HEK293T (cell line): Measurements from ENCODE around the gene MED16.

ENCODE experiments used
- ARNT ChIP-seq: fragments of 450-650 bp; IDR thresholded peaks from 2 replicates; pipeline ENCODE4 v1.6.1; 2017; ENCODE audit warnings: mild to moderate bottlenecking
- BHLHE40 ChIP-seq: fragments of 450-650 bp; IDR thresholded peaks from 2 replicates; pipeline ENCODE4 v1.6.1; 2016; ENCODE audit warnings: mild to moderate bottlenecking, moderate library complexity, borderline replicate concordance
- ELF4 ChIP-seq: fragments of 450-650 bp; IDR thresholded peaks from 2 replicates; pipeline ENCODE4 v1.6.1; 2017; ENCODE audit warnings: antibody characterized with exemption
- FOXA1 ChIP-seq: fragments of 450-650 bp; IDR thresholded peaks from 2 replicates; pipeline ENCODE4 v1.6.1; 2016; ENCODE audit warnings: mild to moderate bottlenecking
- FOXK2 ChIP-seq: fragments of 450-650 bp; IDR thresholded peaks from 2 replicates; pipeline ENCODE4 v1.6.1; 2016; ENCODE audit warnings: mild to moderate bottlenecking
- FOXM1 ChIP-seq: fragments of 450-650 bp; IDR thresholded peaks from 2 replicates; pipeline ENCODE4 v1.6.1; 2017; ENCODE audit warnings: mild to moderate bottlenecking, borderline replicate concordance
- LEF1 ChIP-seq: fragments of 450-650 bp; IDR thresholded peaks from 2 replicates; pipeline ENCODE4 v1.6.1; 2017; ENCODE audit warnings: mild to moderate bottlenecking, borderline replicate concordance
- NFRKB ChIP-seq: fragments of 450-650 bp; IDR thresholded peaks from 2 replicates; pipeline ENCODE4 v1.6.1; 2016; ENCODE audit warnings: mild to moderate bottlenecking, moderate library complexity
- SP1 ChIP-seq: fragments of 450-650 bp; IDR thresholded peaks from 2 replicates; pipeline ENCODE4 v1.6.1; 2017
- SUZ12 ChIP-seq: fragments of 450-650 bp; IDR thresholded peaks from 2 replicates; pipeline ENCODE4 v1.6.1; 2016; ENCODE audit warnings: mild to moderate bottlenecking
- TARDBP ChIP-seq: fragments of 450-650 bp; IDR thresholded peaks from 2 replicates; pipeline ENCODE4 v1.6.1; 2016
- ZNF384 ChIP-seq: fragments of 450-650 bp; IDR thresholded peaks from 2 replicates; pipeline ENCODE4 v1.6.1; 2016

DNA sequence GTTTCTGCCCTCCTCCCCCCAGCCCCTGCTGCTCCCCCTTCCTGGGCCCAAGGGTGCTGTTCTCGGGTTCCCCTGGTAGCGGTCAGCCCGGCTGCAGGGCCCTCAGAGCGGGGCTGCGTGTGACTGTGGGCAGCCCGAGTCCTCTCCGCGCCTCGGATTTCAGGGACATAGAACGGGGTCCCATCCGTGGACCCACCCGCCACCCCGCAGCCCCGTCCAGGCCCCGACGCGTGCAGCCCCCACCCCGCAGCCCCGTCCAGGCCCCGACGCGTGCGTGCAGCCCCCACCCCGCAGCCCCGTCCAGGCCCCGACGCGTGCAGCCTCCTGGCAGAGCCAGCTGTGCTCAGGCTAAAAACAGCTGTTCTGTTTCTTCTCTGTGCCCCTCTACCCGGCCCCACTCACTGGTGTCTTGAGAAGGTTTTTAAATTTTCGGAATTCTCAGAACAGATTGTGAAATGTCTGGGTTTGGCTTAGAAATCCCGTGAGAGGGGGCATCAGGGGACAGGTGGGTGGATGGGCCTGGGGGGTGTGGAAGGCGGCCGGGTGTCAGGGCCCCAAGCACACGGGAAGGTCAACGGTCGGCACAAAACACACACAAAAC, 57.7 kb downstream of the MED16 start:
- TF ChIP-seq NFRKB (no peak), SUZ12 (no peak), FOXM1 (no peak), FOXK2 (no peak), ELF4 (no peak), TARDBP (no peak), BHLHE40 (no peak), ZNF384 (no peak), SP1 (no peak), LEF1 (no peak), FOXA1 (no peak), ARNT (no peak)
